K562 (cell line): ENCODE measurements around the gene KIF14. TPM values are rescaled to one million over a fixed set of nuclear protein-coding genes. Genes with fewer than 3 reads are reported as not detected.

Source experiments
- ATAC-seq: fragments of 200-7000 bp; cut with Tn5 transposase; 3 replicates; pipeline ENCODE4 v1.9.1; 2020; ENCODE audit warnings: moderate library complexity
- BruUV-seq: library from RNA; stranded (reverse); fragments of 400-500 nt; replicated peaks from 2 replicates; lab custom pipeline; 2021; lab: Mats Ljungman, UMichigan
- CTCF ChIA-PET: fragments of 300-600 bp; formaldehyde crosslinking; extraction: SDS; loops from one replicate; lab custom pipeline; 2021; ENCODE audit warnings: low intra/inter-chr PET ratio; lab: Yijun Ruan, JAX
- POLR2A ChIA-PET: fragments of 300-600, 350-650 bp; sonication (Branson Sonifier 250); formaldehyde crosslinking; extraction: SDS; loops from one replicate; lab custom pipeline; 2021; ENCODE audit warnings: antibody characterized with exemption, inconsistent platforms; lab: Yijun Ruan, JAX
- DNase-seq, 4 experiments: peaks; one replicate each; pipeline versions ENCODE4 v3.0.0 to v3.0.0-alpha.2; 2011 to 2018; ENCODE audit warnings: low spot score in 3 of 4, mixed read lengths in 3 of 4; ENCODE audit errors: extremely low read depth in 1 of 4
- FAIRE-seq: peaks from 2 replicates; lab custom pipeline; 2011; peaks lifted over from hg19 to GRCh38; lab: Jason Lieb, UNC
- H2AFZ ChIP-seq: 2 replicates; pipeline ENCODE4 v1.6.0; 2011; ENCODE audit warnings: low read depth, low read length, control low read depth, inconsistent platforms
- H3K27ac ChIP-seq: fragments of 200-600 bp; 3 replicates; pipeline ENCODE4 v1.8.0; 2011; ENCODE audit warnings: low read depth, mild to moderate bottlenecking, control low read depth, inconsistent platforms, low read length, moderate library complexity, mixed read lengths; ENCODE audit errors: extremely low read depth
- H3K27me3 ChIP-seq, 2 experiments: fragments of 300-600 bp in 1 of 2; 2 replicates in 1 of 2; 3 replicates in 1 of 2; pipeline versions ENCODE4 v1.6.0 to v1.8.0; 2011; ENCODE audit warnings: inconsistent platforms in 2 of 2, low read length in 2 of 2, mild to moderate bottlenecking in 1 of 2, mixed read lengths in 1 of 2, moderate library complexity in 1 of 2; ENCODE audit not compliant: control insufficient read depth in 2 of 2, insufficient read depth in 2 of 2
- H3K36me3 ChIP-seq: fragments of 300-600 bp; 3 replicates; pipeline ENCODE4 v1.8.0; 2011; ENCODE audit warnings: mild to moderate bottlenecking, low read length, inconsistent platforms; ENCODE audit not compliant: control insufficient read depth, insufficient read depth
- H3K4me1 ChIP-seq, 2 experiments: fragments of 200-600 bp in 1 of 2; replicated peaks in 1 of 2; 2 replicates in 1 of 2; 3 replicates in 1 of 2; pipeline versions ENCODE4 v1.5.1 to v1.8.0; 2011; ENCODE audit warnings: inconsistent platforms in 2 of 2, low read length in 2 of 2, mild to moderate bottlenecking in 1 of 2, mixed read lengths in 1 of 2, moderate library complexity in 1 of 2; ENCODE audit not compliant: control insufficient read depth in 2 of 2, insufficient read depth in 2 of 2
- H3K4me2 ChIP-seq: 2 replicates; pipeline ENCODE4 v1.6.1; 2011; ENCODE audit warnings: low read length, control low read depth, inconsistent platforms, mixed read lengths; ENCODE audit not compliant: insufficient read depth
- H3K4me3 ChIP-seq: fragments of 200-600 bp; sonication (generic), shearing (Covaris generic); 2 replicates; pipeline ENCODE4 v1.5.1; 2016; ENCODE audit warnings: control low read depth, inconsistent platforms
- H3K79me2 ChIP-seq: fragments of 200-600 bp; 3 replicates; pipeline ENCODE4 v1.8.0; 2011; ENCODE audit warnings: low read length, inconsistent platforms; ENCODE audit not compliant: control insufficient read depth, insufficient read depth
- H3K9ac ChIP-seq, 2 experiments: 2 replicates each; pipeline versions ENCODE4 v1.6.0 to v1.6.1; 2011; ENCODE audit warnings: low read depth in 2 of 2, low read length in 2 of 2, control low read depth in 1 of 2, inconsistent platforms in 1 of 2, mild to moderate bottlenecking in 1 of 2, mixed read lengths in 1 of 2; ENCODE audit not compliant: insufficient read depth in 1 of 2
- H3K9me1 ChIP-seq: one replicate; pipeline ENCODE4 v1.6.0; 2011; ENCODE audit warnings: inconsistent platforms, mild to moderate bottlenecking, low read length, moderate library complexity; ENCODE audit not compliant: control insufficient read depth, insufficient read depth
- H3K9me3 ChIP-seq: replicated peaks from 2 replicates; pipeline ENCODE4 v1.5.1; 2011; ENCODE audit warnings: low read depth, low read length, inconsistent platforms; ENCODE audit not compliant: control insufficient read depth, insufficient read depth
- H4K20me1 ChIP-seq: replicated peaks from 2 replicates; pipeline ENCODE4 v1.6.1; 2011; ENCODE audit warnings: low read length, inconsistent platforms, mixed read lengths; ENCODE audit not compliant: control insufficient read depth, insufficient read depth
- ARNT ChIP-seq, 2 experiments: fragments of 450-650 bp; IDR thresholded peaks; 2 replicates each; pipeline ENCODE4 v1.6.1; 2016; ENCODE audit warnings: mild to moderate bottlenecking in 1 of 2
- BRCA1 ChIP-seq, 2 experiments: fragments of 450-650 bp in 1 of 2; sonication (generic) in 1 of 2; formaldehyde crosslinking in 1 of 2; IDR thresholded peaks; 2 replicates each; pipeline versions ENCODE4 v1.5.0 to v1.6.1; 2017 to 2020; ENCODE audit warnings: mild to moderate bottlenecking in 1 of 2, missing genetic modification reagents in 1 of 2
- FOXM1 ChIP-seq, 2 experiments: fragments of 450-650 bp in 1 of 2; sonication (generic) in 1 of 2; formaldehyde crosslinking in 1 of 2; IDR thresholded peaks; 2 replicates each; pipeline versions ENCODE4 v1.6.1 to v1.9.0; 2017 to 2022; ENCODE audit warnings: low read depth in 2 of 2, mild to moderate bottlenecking in 2 of 2, missing genetic modification reagents in 1 of 2, moderate library complexity in 1 of 2
- GATAD2B ChIP-seq: fragments of 450-650 bp; IDR thresholded peaks from 2 replicates; pipeline ENCODE4 v1.6.1; 2017; ENCODE audit warnings: mild to moderate bottlenecking, borderline replicate concordance
- HIVEP1 ChIP-seq: fragments of 250-450 bp; sonication (Bioruptor Pico); IDR thresholded peaks from 2 replicates; pipeline ENCODE4 v1.4.0; 2020; ENCODE audit warnings: mild to moderate bottlenecking
- NCOA6 ChIP-seq: fragments of 450-650 bp; IDR thresholded peaks from 2 replicates; pipeline ENCODE4 v1.6.1; 2017; ENCODE audit warnings: mild to moderate bottlenecking
- PHTF2 ChIP-seq: fragments of 250-450 bp; sonication (Bioruptor Pico); IDR thresholded peaks from 2 replicates; pipeline ENCODE4 v1.5.0; 2021; ENCODE audit warnings: mild to moderate bottlenecking
- PYGO2 ChIP-seq: fragments of 450-650 bp; IDR thresholded peaks from 2 replicates; pipeline ENCODE4 v1.6.1; 2016; ENCODE audit warnings: mild to moderate bottlenecking, missing genetic modification characterization, moderate library complexity, missing compliant biosample characterization
- XRCC5 ChIP-seq: fragments of 200-400 bp; formaldehyde crosslinking; IDR thresholded peaks from 2 replicates; pipeline ENCODE4 v1.6.1; 2017; ENCODE audit warnings: low read depth, mild to moderate bottlenecking, low read length
- ZNF224 ChIP-seq: sonication (generic); formaldehyde crosslinking; IDR thresholded peaks from 2 replicates; pipeline ENCODE4 v1.8.0; 2022; ENCODE audit warnings: mild to moderate bottlenecking, missing genetic modification reagents
- ZNF830 ChIP-seq: fragments of 250-450 bp; sonication (Bioruptor Pico); IDR thresholded peaks from 2 replicates; pipeline ENCODE4 v1.5.0; 2021; ENCODE audit warnings: mild to moderate bottlenecking
- WGBS: fragments of 100-300 bp; shearing (Covaris generic); methylation state at CpG from one replicate; pipeline ENCODE4 v1.1.6; 2016; ENCODE audit warnings: low coverage, mixed read lengths; ENCODE audit not compliant: insufficient coverage; ENCODE audit errors: missing lambda C conversion rate; 5-methylcytosine and 5-hydroxymethylcytosine counted together
- in situ Hi-C: fragments of 300-500 bp; cut with MboI; formaldehyde crosslinking; loops from 4 replicates; pipeline ENCODE4 v1.15.0; 2018; ENCODE audit warnings: inconsistent platforms, mixed read lengths
- intact Hi-C: fragments of 100-400 bp; cut with micrococcal nuclease; formaldehyde crosslinking; loops from 2 replicates; pipeline ENCODE4 v1.14.2; 2022
- polyA plus RNA-seq, 8 experiments: library from polyadenylated mRNA; depleted of rRNA in 4 of 8; stranded (reverse) in 5 of 8; unstranded in 3 of 8; fragments of >200 nt; fragmentation: Nextera tagmentation in 2 of 8; fragmentation: Illumina TruSeq in 1 of 8; extraction: Ambion mirVana in 2 of 8; extraction: Trizol in 1 of 8; gene quantifications; 2 replicates each; pipeline versions ENCODE4 v1.2.1 to v1.2.3, GENCODE V29; 2011 to 2014; ENCODE audit warnings: inconsistent platforms in 1 of 8, missing spikeins in 1 of 8
- total RNA-seq, 7 experiments: library from RNA; depleted of rRNA in 6 of 7; stranded (reverse); fragments of >200 nt in 6 of 7; fragmentation: Illumina TruSeq in 2 of 7; extraction: Trizol in 2 of 7; gene quantifications; 2 replicates each; pipeline versions ENCODE4 v1.2.1 to v1.2.3, GENCODE V29; 2011 to 2021; ENCODE audit warnings: low replicate concordance in 1 of 7
- TF ChIP-seq, protein P1 (sequence below): fragments of 450-650 bp; IDR thresholded peaks from 2 replicates; pipeline ENCODE4 v1.6.1; 2017; ENCODE audit warnings: mild to moderate bottlenecking, moderate library complexity
- TF ChIP-seq, protein P2 (sequence below), 2 experiments: fragments of 450-650 bp; IDR thresholded peaks; 2 replicates each; pipeline ENCODE4 v1.6.1; 2016; ENCODE audit warnings: mild to moderate bottlenecking in 2 of 2, borderline replicate concordance in 1 of 2, low read depth in 1 of 2, moderate library complexity in 1 of 2

KIF14 gene
- total and polyA plus RNA-seq, 9 of the 15 experiments (the other 6 are each of a cell fraction or from before 2014, with no cell fraction given): 11.5 to 47.4 (median 29.0) TPM

DNA sequence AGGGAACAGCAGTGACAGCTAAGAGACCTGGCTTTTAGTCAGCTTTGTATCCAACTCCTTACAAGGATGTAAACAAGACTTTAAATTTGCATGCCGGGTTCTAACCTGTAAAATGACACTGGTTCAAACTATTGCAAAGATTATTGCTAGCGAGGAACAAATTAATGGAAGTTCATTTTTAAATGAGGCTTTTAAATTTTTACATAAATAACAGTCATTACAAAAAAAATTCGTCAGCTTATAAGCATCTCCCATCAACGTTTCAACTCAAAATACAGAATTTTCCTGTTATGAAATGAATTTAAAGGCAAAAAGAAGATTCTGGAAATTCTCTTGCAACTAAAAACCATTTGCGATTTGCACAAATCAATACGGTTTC, 668 bp downstream of the KIF14 start:
- WGBS: 2% methylated on average over 6 of the region's 6 CpGs
- no peak for DNase-seq
- Histone ChIP-seq H3K4me1 (peaks cover 3 to 15% of the 10 kb centered on the region in 2 experiments; a peak in 4 of 5 replicates), H3K27ac (peak overlapping the region; percentile 88), H3K9ac (peak overlapping the region; percentile 96 to 98; a peak in 3 of 4 replicates), H3K27me3 (no peaks in the 10 kb centered on the region), H3K9me1 (no peaks in the 10 kb centered on the region), H3K9me3 (no peaks in the 10 kb centered on the region), H3K4me3 (peak overlapping the region; percentile 75), H4K20me1 (no peaks in the 10 kb centered on the region), H3K36me3 (peaks cover 45% of the 10 kb centered on the region), H3K4me2 (peak overlapping the region; percentile 88), H2AFZ (peak overlapping the region; percentile 87), H3K79me2 (peaks cover 31% of the 10 kb centered on the region)
- POLR2A ChIA-PET: interaction anchor here (1.2 to 4.3 kb wide), 2 partner anchors 11 to 50 kb away, joined by 3 to 23 read pairs; partner anchors contain the start of gene DDX59
- TSS peak; percentile 48 for BruUV-seq
- CTCF ChIA-PET: interaction anchor here (6.0 kb wide), 1 partner anchor 183 kb away, joined by 110 read pairs; no protein-coding TSS in a partner anchor
- peak; percentile 54 for FAIRE-seq
- intact Hi-C loops (loop anchor here (1.0 to 5.0 kb wide), 4 partner anchors 50 to 422 kb away; partner anchors contain the start of gene KIF21B), in situ Hi-C loops (loop anchor here (5.0 kb wide), 1 partner anchor 182 kb away; no protein-coding TSS in a partner anchor)
- ATAC-seq: no peak
- TF ChIP-seq BRCA1 (IDR thresholded peaks at IDR 0.05): no peak
- no peak for TF ChIP-seq BRCA1 (CRISPR knock-in tag; IDR thresholded peaks at IDR 0.05)
- TF ChIP-seq, protein P1, sequence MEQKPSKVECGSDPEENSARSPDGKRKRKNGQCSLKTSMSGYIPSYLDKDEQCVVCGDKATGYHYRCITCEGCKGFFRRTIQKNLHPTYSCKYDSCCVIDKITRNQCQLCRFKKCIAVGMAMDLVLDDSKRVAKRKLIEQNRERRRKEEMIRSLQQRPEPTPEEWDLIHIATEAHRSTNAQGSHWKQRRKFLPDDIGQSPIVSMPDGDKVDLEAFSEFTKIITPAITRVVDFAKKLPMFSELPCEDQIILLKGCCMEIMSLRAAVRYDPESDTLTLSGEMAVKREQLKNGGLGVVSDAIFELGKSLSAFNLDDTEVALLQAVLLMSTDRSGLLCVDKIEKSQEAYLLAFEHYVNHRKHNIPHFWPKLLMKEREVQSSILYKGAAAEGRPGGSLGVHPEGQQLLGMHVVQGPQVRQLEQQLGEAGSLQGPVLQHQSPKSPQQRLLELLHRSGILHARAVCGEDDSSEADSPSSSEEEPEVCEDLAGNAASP: no peak
- TF ChIP-seq HIVEP1 (CRISPR knock-in tag): no peak
- TF ChIP-seq ARNT (IDR thresholded peaks at IDR 0.05): no peak
- TF ChIP-seq ZNF830 (CRISPR knock-in tag): no peak
- no peak for TF ChIP-seq XRCC5
- no peak for TF ChIP-seq PHTF2 (CRISPR knock-in tag)
- TF ChIP-seq, protein P2, sequence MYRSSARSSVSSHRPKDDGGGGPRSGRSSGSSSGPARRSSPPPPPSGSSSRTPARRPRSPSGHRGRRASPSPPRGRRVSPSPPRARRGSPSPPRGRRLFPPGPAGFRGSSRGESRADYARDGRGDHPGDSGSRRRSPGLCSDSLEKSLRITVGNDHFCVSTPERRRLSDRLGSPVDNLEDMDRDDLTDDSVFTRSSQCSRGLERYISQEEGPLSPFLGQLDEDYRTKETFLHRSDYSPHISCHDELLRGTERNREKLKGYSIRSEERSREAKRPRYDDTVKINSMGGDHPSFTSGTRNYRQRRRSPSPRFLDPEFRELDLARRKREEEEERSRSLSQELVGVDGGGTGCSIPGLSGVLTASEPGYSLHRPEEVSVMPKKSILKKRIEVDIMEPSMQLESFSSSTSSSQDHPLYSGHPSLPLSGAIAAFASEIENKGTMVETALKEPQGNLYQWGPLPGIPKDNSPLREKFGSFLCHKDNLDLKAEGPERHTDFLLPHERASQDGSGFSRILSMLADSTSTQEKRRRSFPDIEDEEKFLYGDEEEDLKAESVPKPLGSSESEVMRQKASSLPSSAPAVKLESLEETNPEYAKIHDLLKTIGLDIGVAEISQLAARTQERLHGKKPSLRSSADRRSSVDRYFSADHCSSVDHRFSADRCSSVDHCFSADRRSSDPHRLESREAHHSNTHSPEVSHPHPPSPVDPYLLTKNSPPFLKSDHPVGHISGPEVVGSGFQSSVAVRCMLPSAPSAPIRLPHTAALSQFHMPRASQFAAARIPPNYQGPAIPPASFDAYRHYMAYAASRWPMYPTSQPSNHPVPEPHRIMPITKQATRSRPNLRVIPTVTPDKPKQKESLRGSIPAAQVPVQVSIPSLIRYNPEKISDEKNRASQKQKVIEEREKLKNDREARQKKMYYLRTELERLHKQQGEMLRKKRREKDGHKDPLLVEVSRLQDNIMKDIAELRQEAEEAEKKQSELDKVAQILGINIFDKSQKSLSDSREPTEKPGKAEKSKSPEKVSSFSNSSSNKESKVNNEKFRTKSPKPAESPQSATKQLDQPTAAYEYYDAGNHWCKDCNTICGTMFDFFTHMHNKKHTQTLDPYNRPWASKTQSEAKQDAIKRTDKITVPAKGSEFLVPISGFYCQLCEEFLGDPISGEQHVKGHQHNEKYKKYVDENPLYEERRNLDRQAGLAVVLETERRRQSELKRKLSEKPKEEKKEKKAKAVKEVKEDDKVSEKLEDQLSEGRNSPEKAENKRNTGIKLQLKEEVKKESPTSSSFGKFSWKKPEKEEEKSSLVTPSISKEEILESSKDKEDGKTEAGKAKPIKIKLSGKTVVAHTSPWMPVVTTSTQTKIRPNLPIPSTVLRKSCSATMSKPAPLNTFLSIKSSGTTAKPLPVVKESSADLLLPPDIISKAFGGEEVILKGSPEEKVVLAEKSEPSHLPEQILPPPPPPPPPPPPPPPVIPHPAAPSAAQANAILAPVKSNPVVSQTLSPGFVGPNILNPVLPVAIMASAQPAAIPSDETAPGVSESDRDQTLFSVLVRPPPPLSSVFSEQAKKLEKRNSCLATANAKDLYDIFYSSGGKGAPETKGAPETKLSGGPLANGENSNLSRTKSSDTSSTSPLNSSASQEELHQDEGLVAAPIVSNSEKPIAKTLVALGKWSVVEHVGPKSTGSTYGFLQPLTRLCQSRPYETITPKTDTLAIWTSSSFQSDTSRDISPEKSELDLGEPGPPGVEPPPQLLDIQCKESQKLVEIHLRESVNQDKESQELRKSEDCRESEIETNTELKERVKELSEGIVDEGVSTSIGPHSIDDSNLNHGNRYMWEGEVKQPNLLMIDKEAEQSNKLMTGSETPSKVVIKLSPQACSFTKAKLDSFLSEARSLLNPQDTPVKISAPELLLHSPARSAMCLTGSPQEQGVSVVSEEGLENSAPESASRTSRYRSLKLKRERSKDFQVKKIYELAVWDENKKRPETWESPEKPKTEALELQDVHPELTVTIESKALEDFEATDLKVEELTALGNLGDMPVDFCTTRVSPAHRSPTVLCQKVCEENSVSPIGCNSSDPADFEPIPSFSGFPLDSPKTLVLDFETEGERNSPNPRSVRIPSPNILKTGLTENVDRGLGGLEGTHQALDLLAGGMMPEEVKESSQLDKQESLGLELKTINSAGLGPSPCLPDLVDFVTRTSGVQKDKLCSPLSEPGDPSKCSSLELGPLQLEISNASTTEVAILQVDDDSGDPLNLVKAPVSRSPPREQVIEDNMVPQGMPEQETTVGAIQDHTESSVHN (IDR thresholded peaks at IDR 0.05; ENCODE audit: borderline replicate concordance in 1 of 2, low read depth in 1 of 2): 0 out of 4 replicates have a peak, but pooled peaks of 1 of the 2 experiments have one; percentile 56
- no peak for TF ChIP-seq FOXM1 (IDR thresholded peaks at IDR 0.05; ENCODE audit: low read depth)
- no peak for TF ChIP-seq FOXM1 (CRISPR knock-in tag; IDR thresholded peaks at IDR 0.05; ENCODE audit: low read depth)
- TF ChIP-seq PYGO2 (tag): no peak
- no peak for TF ChIP-seq ZNF224 (CRISPR knock-in tag)
- 0 out of 2 replicates have a peak, but pooled peaks have one; percentile 52 for TF ChIP-seq GATAD2B
- TF ChIP-seq NCOA6: no peak
